K562 (cell line): ENCODE results near the gene PSMA7. TPM values are rescaled to one million over a fixed set of nuclear protein-coding genes. Genes with fewer than 3 reads are reported as not detected.
A peak's percentile ranks its signal among the peaks of the same experiment; 100 is the strongest.

ENCODE experiments used
- ARID1B ChIP-seq: fragments of 450-650 bp; IDR thresholded peaks from 2 replicates; pipeline ENCODE4 v1.6.1; 2016; ENCODE audit warnings: antibody characterized with exemption, mild to moderate bottlenecking, inconsistent platforms
- ATF7 ChIP-seq: fragments of 450-650 bp; IDR thresholded peaks from 2 replicates; pipeline ENCODE4 v1.7.1; 2014; ENCODE audit warnings: mild to moderate bottlenecking, moderate library complexity
- BRCA1 ChIP-seq, 2 experiments: fragments of 450-650 bp in 1 of 2; sonication (generic) in 1 of 2; formaldehyde crosslinking in 1 of 2; IDR thresholded peaks; 2 replicates each; pipeline versions ENCODE4 v1.5.0 to v1.6.1; 2017 to 2020; ENCODE audit warnings: mild to moderate bottlenecking in 1 of 2, missing genetic modification reagents in 1 of 2
- CAMTA2 ChIP-seq: fragments of 250-450 bp; sonication (Bioruptor Pico); conservative IDR thresholded peaks from 2 replicates; pipeline ENCODE4 v1.5.1; 2022
- ERF ChIP-seq: fragments of 450-650 bp; formaldehyde crosslinking; IDR thresholded peaks from 2 replicates; pipeline ENCODE4 v1.4.0; 2020; ENCODE audit warnings: mild to moderate bottlenecking, mixed read lengths
- HNRNPK ChIP-seq: fragments of 200-400 bp; formaldehyde crosslinking; IDR thresholded peaks from one replicate; pipeline ENCODE4 v1.6.1; 2018; ENCODE audit warnings: mild to moderate bottlenecking, low read depth, low read length; ENCODE audit not compliant: poor library complexity, severe bottlenecking
- ILF3 ChIP-seq: fragments of 450-650 bp; IDR thresholded peaks from 2 replicates; pipeline ENCODE4 v1.6.1; 2018; ENCODE audit warnings: antibody characterized with exemption, mild to moderate bottlenecking, moderate library complexity, borderline replicate concordance
- KAT2B ChIP-seq: IDR thresholded peaks from one replicate; pipeline ENCODE4 v1.6.1; 2012; ENCODE audit warnings: low read depth, mild to moderate bottlenecking, control low read depth, inconsistent platforms, low read length, moderate library complexity
- KDM4B ChIP-seq, 2 experiments: fragments of 450-650 bp in 1 of 2; sonication (generic) in 1 of 2; IDR thresholded peaks; 2 replicates each; pipeline ENCODE4 v1.6.1; 2016 to 2017; ENCODE audit warnings: borderline replicate concordance in 2 of 2, antibody characterized with exemption in 1 of 2, low read depth in 1 of 2, mild to moderate bottlenecking in 1 of 2
- KLF6 ChIP-seq: fragments of 250-450 bp; sonication (Bioruptor Pico); IDR thresholded peaks from 2 replicates; pipeline ENCODE4 v1.4.0; 2020; ENCODE audit warnings: mild to moderate bottlenecking, moderate library complexity, borderline replicate concordance
- NR1H2 ChIP-seq: sonication (generic); formaldehyde crosslinking; IDR thresholded peaks from 2 replicates; pipeline ENCODE4 v1.4.0; 2020; ENCODE audit warnings: mild to moderate bottlenecking, missing genetic modification reagents
- NR2C2 ChIP-seq, 2 experiments: fragments of 200-800 bp in 1 of 2; sonication (Bioruptor generic) in 1 of 2; sonication (generic) in 1 of 2; formaldehyde crosslinking in 1 of 2; IDR thresholded peaks; 2 replicates each; pipeline versions ENCODE4 v1.6.1 to v1.8.0; 2016 to 2022; ENCODE audit warnings: mild to moderate bottlenecking in 1 of 2, missing compliant biosample characterization in 1 of 2, missing genetic modification characterization in 1 of 2, missing genetic modification reagents in 1 of 2
- PHF21A ChIP-seq: fragments of 450-650 bp; IDR thresholded peaks from 2 replicates; pipeline ENCODE4 v1.6.1; 2017; ENCODE audit warnings: low read depth, borderline replicate concordance
- POLR2B ChIP-seq: fragments of 450-650 bp; IDR thresholded peaks from 2 replicates; pipeline ENCODE4 v1.6.1; 2018; ENCODE audit warnings: low read depth; ENCODE audit not compliant: partially characterized antibody
- RFX1 ChIP-seq: fragments of 450-650 bp; IDR thresholded peaks from 2 replicates; pipeline ENCODE4 v1.6.1; 2016; ENCODE audit warnings: mild to moderate bottlenecking, moderate library complexity
- ZKSCAN1 ChIP-seq: fragments of 150-350 bp; IDR thresholded peaks from 2 replicates; pipeline ENCODE4 v1.6.1; 2016; ENCODE audit warnings: low read depth, low read length
- ZNF134 ChIP-seq: fragments of 250-450 bp; sonication (Bioruptor Pico); conservative IDR thresholded peaks from 2 replicates; pipeline ENCODE4 v1.4.0; 2020
- ZNF143 ChIP-seq: sonication (generic); formaldehyde crosslinking; IDR thresholded peaks from 2 replicates; pipeline ENCODE4 v1.9.0; 2022; ENCODE audit warnings: mild to moderate bottlenecking, missing genetic modification reagents
- ZNF239 ChIP-seq: fragments of 250-450 bp; sonication (Bioruptor Pico); IDR thresholded peaks from 2 replicates; pipeline ENCODE4 v1.4.0; 2020; ENCODE audit warnings: mild to moderate bottlenecking
- ZNF3 ChIP-seq: fragments of 250-450 bp; sonication (Bioruptor Pico); IDR thresholded peaks from 2 replicates; pipeline ENCODE4 v1.5.0; 2021; ENCODE audit warnings: mild to moderate bottlenecking, moderate library complexity
- ZNF384 ChIP-seq: IDR thresholded peaks from 2 replicates; pipeline ENCODE4 v1.6.1; 2012; ENCODE audit warnings: low read depth, low read length, improper control_type of control experiment
- ZNF445 ChIP-seq: fragments of 250-450 bp; sonication (Bioruptor Pico); IDR thresholded peaks from 2 replicates; pipeline ENCODE4 v1.4.0; 2020; ENCODE audit warnings: low read depth, mild to moderate bottlenecking, moderate library complexity
- ZNF79 ChIP-seq: fragments of 250-450 bp; sonication (Bioruptor Pico); IDR thresholded peaks from 2 replicates; pipeline ENCODE4 v1.4.0; 2020; ENCODE audit warnings: low read depth, mild to moderate bottlenecking, moderate library complexity
- polyA plus RNA-seq, 8 experiments: library from polyadenylated mRNA; depleted of rRNA in 4 of 8; stranded (reverse) in 5 of 8; unstranded in 3 of 8; fragments of >200 nt; fragmentation: Nextera tagmentation in 2 of 8; fragmentation: Illumina TruSeq in 1 of 8; extraction: Ambion mirVana in 2 of 8; extraction: Trizol in 1 of 8; gene quantifications; 2 replicates each; pipeline versions ENCODE4 v1.2.1 to v1.2.3, GENCODE V29; 2011 to 2014; ENCODE audit warnings: inconsistent platforms in 1 of 8, missing spikeins in 1 of 8
- total RNA-seq, 7 experiments: library from RNA; depleted of rRNA in 6 of 7; stranded (reverse); fragments of >200 nt in 6 of 7; fragmentation: Illumina TruSeq in 2 of 7; extraction: Trizol in 2 of 7; gene quantifications; 2 replicates each; pipeline versions ENCODE4 v1.2.1 to v1.2.3, GENCODE V29; 2011 to 2021; ENCODE audit warnings: low replicate concordance in 1 of 7
- TF ChIP-seq, protein P1 (sequence below): fragments of 200-800 bp; sonication (Bioruptor generic); IDR thresholded peaks from 2 replicates; pipeline ENCODE4 v1.6.1; 2016; ENCODE audit warnings: missing genetic modification characterization, missing compliant biosample characterization

The PSMA7 gene
- total and polyA plus RNA-seq, 9 of the 15 experiments (the other 6 are each of a cell fraction or from before 2014, with no cell fraction given), result 257 to 510 (median 393) TPM

DNA sequence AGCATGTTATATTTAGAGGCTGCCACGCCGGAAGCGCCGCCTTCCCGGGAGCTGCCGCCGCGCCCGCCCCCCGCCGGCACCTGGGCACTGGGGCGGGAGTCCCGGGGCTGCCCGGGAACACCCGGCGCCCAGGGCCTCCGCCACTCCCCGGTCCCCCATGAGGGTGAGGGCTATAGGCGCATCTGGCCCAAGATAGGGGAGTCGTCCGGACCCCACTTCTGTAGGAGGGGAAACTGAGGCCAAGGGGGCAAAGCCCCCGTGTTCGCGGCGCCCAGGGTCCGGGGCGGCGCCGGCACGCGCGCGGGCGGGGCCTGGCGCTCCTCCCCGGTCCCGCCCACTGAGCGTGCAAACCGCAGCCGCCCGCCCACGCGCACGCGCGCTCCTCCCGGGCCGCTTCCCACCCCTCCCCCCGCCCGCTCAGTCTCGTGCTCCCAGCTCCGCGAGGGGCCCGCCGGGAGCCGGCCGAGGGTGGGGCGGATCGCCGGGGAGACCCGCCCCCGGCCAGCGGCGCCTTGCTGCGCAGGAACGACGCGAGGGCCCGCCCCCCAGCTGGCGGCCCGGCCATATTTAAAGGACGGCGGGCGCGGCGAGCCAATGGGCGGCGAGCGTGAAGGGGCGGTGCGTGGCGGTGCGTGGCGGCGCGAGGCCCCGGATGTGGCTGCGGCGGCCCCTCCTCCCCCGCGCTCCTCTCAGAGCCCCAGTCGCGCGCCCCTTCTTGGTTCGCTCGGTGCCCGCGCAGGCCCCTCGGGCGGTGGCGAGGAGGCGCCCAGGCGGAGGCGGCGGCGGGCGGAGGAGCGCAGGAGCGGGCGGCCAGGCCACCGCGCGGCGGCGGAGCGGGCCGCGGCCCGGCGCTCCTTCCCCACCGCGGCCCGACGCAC, 21.2 kb downstream of the PSMA7 start, which contains the start of gene LSM14B (continued):
- TF ChIP-seq ZNF239 (no peak), ZNF143 (CRISPR knock-in tag) (0 out of 2 replicates have a peak, but pooled peaks have one; percentile 37), ERF (CRISPR knock-in tag) (no peak; the same call in 1 of the 2 replicates), NR1H2 (CRISPR knock-in tag) (no peak), ZNF3 (CRISPR knock-in tag) (no peak), KDM4B (IDR thresholded peaks at IDR 0.05; ENCODE audit: borderline replicate concordance in 2 of 2, low read depth in 1 of 2) (no peak; a peak in 1 of 4 replicates), NR2C2 (CRISPR knock-in tag; IDR thresholded peaks at IDR 0.05) (no peak), NR2C2 (tag; IDR thresholded peaks at IDR 0.05) (0 out of 2 replicates have a peak, but pooled peaks have one; percentile 2), RFX1 (no peak), BRCA1 (IDR thresholded peaks at IDR 0.05) (no peak), BRCA1 (CRISPR knock-in tag; IDR thresholded peaks at IDR 0.05) (no peak), ZNF445 (CRISPR knock-in tag) (no peak), PHF21A (no peak), ZNF384 (no peak), ZNF134 (CRISPR knock-in tag) (no peak), ZNF79 (CRISPR knock-in tag) (no peak), KLF6 (CRISPR knock-in tag) (no peak), KAT2B (no peak), ATF7 (peak; percentile 65; the same call in 1 of the 2 replicates), HNRNPK (peak; percentile 98), ZKSCAN1 (no peak), CAMTA2 (CRISPR knock-in tag) (no peak), POLR2B (no peak), ILF3 (no peak), ARID1B (no peak)
- TF ChIP-seq, protein P1, sequence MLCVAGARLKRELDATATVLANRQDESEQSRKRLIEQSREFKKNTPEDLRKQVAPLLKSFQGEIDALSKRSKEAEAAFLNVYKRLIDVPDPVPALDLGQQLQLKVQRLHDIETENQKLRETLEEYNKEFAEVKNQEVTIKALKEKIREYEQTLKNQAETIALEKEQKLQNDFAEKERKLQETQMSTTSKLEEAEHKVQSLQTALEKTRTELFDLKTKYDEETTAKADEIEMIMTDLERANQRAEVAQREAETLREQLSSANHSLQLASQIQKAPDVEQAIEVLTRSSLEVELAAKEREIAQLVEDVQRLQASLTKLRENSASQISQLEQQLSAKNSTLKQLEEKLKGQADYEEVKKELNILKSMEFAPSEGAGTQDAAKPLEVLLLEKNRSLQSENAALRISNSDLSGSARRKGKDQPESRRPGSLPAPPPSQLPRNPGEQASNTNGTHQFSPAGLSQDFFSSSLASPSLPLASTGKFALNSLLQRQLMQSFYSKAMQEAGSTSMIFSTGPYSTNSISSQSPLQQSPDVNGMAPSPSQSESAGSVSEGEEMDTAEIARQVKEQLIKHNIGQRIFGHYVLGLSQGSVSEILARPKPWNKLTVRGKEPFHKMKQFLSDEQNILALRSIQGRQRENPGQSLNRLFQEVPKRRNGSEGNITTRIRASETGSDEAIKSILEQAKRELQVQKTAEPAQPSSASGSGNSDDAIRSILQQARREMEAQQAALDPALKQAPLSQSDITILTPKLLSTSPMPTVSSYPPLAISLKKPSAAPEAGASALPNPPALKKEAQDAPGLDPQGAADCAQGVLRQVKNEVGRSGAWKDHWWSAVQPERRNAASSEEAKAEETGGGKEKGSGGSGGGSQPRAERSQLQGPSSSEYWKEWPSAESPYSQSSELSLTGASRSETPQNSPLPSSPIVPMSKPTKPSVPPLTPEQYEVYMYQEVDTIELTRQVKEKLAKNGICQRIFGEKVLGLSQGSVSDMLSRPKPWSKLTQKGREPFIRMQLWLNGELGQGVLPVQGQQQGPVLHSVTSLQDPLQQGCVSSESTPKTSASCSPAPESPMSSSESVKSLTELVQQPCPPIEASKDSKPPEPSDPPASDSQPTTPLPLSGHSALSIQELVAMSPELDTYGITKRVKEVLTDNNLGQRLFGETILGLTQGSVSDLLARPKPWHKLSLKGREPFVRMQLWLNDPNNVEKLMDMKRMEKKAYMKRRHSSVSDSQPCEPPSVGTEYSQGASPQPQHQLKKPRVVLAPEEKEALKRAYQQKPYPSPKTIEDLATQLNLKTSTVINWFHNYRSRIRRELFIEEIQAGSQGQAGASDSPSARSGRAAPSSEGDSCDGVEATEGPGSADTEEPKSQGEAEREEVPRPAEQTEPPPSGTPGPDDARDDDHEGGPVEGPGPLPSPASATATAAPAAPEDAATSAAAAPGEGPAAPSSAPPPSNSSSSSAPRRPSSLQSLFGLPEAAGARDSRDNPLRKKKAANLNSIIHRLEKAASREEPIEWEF (CRISPR knock-in tag), result no peak
